Right lobe of liver (tissue), 6 donors: ENCODE data around the gene SRGN. TPM values are rescaled to one million over a fixed set of nuclear protein-coding genes. Genes with fewer than 3 reads are reported as not detected.

ENCODE experiments used
- ATAC-seq, 4 donors: fragments of 200-7000 bp; cut with Tn5 transposase; one replicate each; pipeline ENCODE4 v1.9.1; 2020; ENCODE audit warnings: mild to moderate bottlenecking in 4 of 4, moderate library complexity in 4 of 4
- DNase-seq, 3 donors: peaks; one replicate each; pipeline ENCODE4 v3.0.0-alpha.2; 2020
- H3K27ac ChIP-seq, 3 donors: fragments of 200-600 bp; one replicate each; pipeline ENCODE4 v1.8.0; 2022
- H3K27me3 ChIP-seq, 2 donors: fragments of 200-600 bp; one replicate each; pipeline ENCODE4 v1.8.0; 2022
- H3K36me3 ChIP-seq, 4 donors: fragments of 200-600 bp; sonication (generic) in 1 of 4; one replicate each; pipeline versions ENCODE4 v1.5.1 to v1.8.0; 2017 to 2022; ENCODE audit warnings: control low read depth in 1 of 4
- H3K4me1 ChIP-seq, 4 donors: fragments of 200-600 bp; sonication (generic) in 1 of 4; one replicate each; pipeline versions ENCODE4 v1.5.1 to v1.8.0; 2017 to 2022; ENCODE audit warnings: control low read depth in 1 of 4
- H3K4me3 ChIP-seq, 3 donors: fragments of 200-600 bp; one replicate each; pipeline ENCODE4 v1.8.0; 2022
- H3K9me3 ChIP-seq, 4 donors: fragments of 200-600 bp; sonication (generic) in 1 of 4; one replicate each; pipeline versions ENCODE4 v1.5.1 to v1.8.0; 2017 to 2022; ENCODE audit warnings: control low read depth in 1 of 4
- POLR2A ChIP-seq: fragments of 450-650 bp; IDR thresholded peaks from one replicate; pipeline ENCODE4 v1.6.1; 2017; ENCODE audit warnings: antibody characterized with exemption, mild to moderate bottlenecking
- WGBS: methylation state at CpG from one replicate; pipeline ENCODE4 v1.1.6; 2018; ENCODE audit warnings: low coverage, low lambda C conversion rate; ENCODE audit not compliant: insufficient coverage; ENCODE audit errors: missing lambda C conversion rate; 5-methylcytosine and 5-hydroxymethylcytosine counted together
- intact Hi-C, 2 donors: fragments of 100-400 bp; cut with DNase I; formaldehyde crosslinking; loops; one replicate each; pipeline versions ENCODE4 v1.11.2 to v1.14.1; 2022
- total RNA-seq, 6 experiments: library from RNA; depleted of rRNA in 2 of 6; stranded (reverse); fragments of >200 nt in 2 of 6; fragmentation: NEBNext Ultra II Directional in 3 of 6; extraction: Animal tissue kit (Norgen Biotek cat#: 25700) in 3 of 6; gene quantifications; one replicate each; pipeline versions ENCODE4 v1.1.0 to v1.2.4, GENCODE V29; 2016 to 2023
- TF ChIP-seq, protein P1 (sequence below), 4 donors: fragments of 200-600 bp in 3 of 4; fragments of 450-650 bp in 1 of 4; IDR thresholded peaks; one replicate each; pipeline versions ENCODE4 v1.5.1 to v1.8.0; 2016 to 2022; ENCODE audit warnings: antibody characterized with exemption in 4 of 4, mild to moderate bottlenecking in 2 of 4
- donor health status: DM: no; HTN: yes; CAD: no.
- donor health status: DM: no; HTN: no; CAD: no.
- donor health status: DM: no; HTN: no; CAD: no.
- donor health status: DM: no; HTN: yes; CAD: no.
- donor health status: DM: no; HTN: yes; CAD: no.

SRGN gene
- total RNA-seq, 6 experiments from 2014 or later, result 20.0 to 95.1 (median 31.9) TPM

DNA sequence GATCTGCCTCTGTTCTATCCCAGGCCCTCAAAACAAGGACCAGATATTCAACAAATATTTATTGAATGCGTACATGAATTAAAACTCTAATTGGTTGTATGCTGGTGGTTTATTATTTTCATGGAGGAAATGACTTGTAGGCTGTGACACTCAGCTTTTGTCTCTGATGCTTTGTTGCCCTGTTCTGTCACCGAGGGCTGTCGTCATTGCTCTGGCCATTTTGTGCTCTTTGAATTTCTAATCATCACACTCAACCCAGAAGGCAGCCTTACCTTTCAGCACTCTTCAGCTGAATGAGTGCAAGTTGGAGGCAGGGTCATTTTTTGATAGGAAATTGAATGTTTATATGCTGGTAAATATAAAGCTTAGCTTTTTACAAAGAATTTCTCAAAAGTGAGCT lies 14.5 kb downstream of the SRGN start:
- no peaks in the 10 kb centered on the region for H3K36me3 ChIP-seq
- no peak for TF ChIP-seq POLR2A
- TF ChIP-seq, protein P1, sequence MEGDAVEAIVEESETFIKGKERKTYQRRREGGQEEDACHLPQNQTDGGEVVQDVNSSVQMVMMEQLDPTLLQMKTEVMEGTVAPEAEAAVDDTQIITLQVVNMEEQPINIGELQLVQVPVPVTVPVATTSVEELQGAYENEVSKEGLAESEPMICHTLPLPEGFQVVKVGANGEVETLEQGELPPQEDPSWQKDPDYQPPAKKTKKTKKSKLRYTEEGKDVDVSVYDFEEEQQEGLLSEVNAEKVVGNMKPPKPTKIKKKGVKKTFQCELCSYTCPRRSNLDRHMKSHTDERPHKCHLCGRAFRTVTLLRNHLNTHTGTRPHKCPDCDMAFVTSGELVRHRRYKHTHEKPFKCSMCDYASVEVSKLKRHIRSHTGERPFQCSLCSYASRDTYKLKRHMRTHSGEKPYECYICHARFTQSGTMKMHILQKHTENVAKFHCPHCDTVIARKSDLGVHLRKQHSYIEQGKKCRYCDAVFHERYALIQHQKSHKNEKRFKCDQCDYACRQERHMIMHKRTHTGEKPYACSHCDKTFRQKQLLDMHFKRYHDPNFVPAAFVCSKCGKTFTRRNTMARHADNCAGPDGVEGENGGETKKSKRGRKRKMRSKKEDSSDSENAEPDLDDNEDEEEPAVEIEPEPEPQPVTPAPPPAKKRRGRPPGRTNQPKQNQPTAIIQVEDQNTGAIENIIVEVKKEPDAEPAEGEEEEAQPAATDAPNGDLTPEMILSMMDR (IDR thresholded peaks at IDR 0.05), result no peak
- H3K4me3 ChIP-seq, result no peak overlapping the region
- H3K27me3 ChIP-seq, result no peaks in the 10 kb centered on the region
- DNase-seq (no peak), ATAC-seq (no peak)
- H3K4me1 ChIP-seq, result no peaks in the 10 kb centered on the region
- intact Hi-C loops, result no loop called here
- H3K9me3 ChIP-seq, result no peaks in the 10 kb centered on the region
- 83% methylated on average over 3 of the region's 3 CpGs for WGBS
- no peak overlapping the region for H3K27ac ChIP-seq

DNA sequence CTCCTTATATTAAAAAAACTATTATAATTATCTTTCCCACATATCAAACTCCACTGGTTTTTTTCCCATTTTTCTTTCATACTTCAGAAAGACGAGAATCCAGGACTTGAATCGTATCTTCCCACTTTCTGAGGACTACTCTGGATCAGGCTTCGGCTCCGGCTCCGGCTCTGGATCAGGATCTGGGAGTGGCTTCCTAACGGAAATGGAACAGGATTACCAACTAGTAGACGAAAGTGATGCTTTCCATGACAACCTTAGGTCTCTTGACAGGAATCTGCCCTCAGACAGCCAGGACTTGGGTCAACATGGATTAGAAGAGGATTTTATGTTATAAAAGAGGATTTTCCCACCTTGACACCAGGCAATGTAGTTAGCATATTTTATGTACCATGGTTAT lies 15.9 kb downstream of the SRGN start:
- H3K4me3 ChIP-seq, result no peak overlapping the region
- no peaks in the 10 kb centered on the region for H3K36me3 ChIP-seq
- H3K27ac ChIP-seq, result no peak overlapping the region
- no peaks in the 10 kb centered on the region for H3K4me1 ChIP-seq
- DNase-seq (no peak), ATAC-seq (no peak)
- intact Hi-C loops, result no loop called here
- WGBS, result 30% methylated on average over 7 of the region's 7 CpGs
- H3K27me3 ChIP-seq, result no peaks in the 10 kb centered on the region
- no peaks in the 10 kb centered on the region for H3K9me3 ChIP-seq
- TF ChIP-seq, protein P1 (IDR thresholded peaks at IDR 0.05), result no peak
- no peak for TF ChIP-seq POLR2A

DNA sequence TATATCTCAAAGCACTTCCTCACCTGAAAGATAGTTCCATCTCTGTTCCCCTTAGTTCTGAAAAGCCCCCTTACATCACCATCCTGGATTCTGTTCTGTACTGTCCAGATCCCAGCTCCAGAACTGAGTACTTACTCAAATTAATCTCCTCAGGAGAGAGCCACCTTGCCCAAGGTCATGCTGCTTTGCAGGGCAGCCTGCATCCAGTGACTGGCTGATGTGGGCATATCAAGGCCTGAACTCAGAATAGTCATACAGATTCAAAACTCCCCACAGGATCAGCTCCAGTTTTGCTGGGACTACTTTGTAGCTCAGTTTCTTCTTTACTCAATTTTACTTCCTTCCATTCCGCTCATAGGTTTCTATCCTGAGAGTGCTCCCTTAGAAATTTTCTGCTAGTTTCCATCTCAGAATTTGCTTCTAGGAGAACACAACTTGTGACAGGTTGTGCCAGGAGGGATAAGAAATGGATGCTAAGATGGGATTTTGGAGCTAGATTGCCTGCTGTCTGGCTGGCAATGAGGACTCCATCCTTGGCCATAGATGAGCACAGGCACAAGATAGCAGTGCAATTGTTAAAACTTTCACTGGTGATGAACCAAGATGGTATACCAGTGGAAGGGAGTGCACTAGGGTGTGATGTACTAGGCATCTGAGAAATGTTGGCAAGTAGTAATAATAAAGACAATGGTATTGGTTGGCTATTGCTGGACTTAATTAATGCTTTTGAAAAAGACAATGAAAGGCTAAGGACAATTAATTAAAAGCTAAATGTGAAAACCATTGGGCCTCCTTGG lies 17.3 kb downstream of the SRGN start:
- Histone ChIP-seq H3K36me3 (no peaks in the 10 kb centered on the region), H3K27ac (no peak overlapping the region), H3K4me3 (no peak overlapping the region), H3K9me3 (no peaks in the 10 kb centered on the region), H3K4me1 (no peaks in the 10 kb centered on the region), H3K27me3 (no peaks in the 10 kb centered on the region)
- ATAC-seq (peak in 1 of 4 donors; percentile 14), DNase-seq (no peak)
- TF ChIP-seq POLR2A, result no peak
- TF ChIP-seq, protein P1 (IDR thresholded peaks at IDR 0.05), result no peak
- intact Hi-C loops, result no loop called here
- WGBS, result 100% methylated on average over 1 of the region's 1 CpG

DNA sequence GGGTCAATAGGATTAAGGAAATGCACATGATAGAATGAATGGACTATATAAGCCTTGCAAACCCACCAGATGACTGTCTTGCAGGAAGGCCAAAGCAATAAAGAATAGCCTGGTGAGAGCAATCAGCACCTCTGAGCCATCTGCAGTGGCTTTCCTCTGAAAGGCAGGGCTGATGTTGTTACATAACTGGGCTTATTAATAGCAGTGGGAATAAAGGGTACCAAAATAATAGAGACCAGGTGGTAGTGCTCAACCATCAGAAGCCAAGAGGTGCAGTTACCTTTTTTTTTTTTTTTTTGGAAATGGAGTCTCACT lies 19.2 kb downstream of the SRGN start:
- intact Hi-C loops, result no loop called here
- DNase-seq, result no peak
- H3K27me3 ChIP-seq, result no peaks in the 10 kb centered on the region
- H3K27ac ChIP-seq, result no peak overlapping the region
- H3K9me3 ChIP-seq, result no peaks in the 10 kb centered on the region
- no peaks in the 10 kb centered on the region for H3K36me3 ChIP-seq
- no peaks in the 10 kb centered on the region for H3K4me1 ChIP-seq
- ATAC-seq, result no peak
- no peak for TF ChIP-seq POLR2A
- TF ChIP-seq, protein P1 (IDR thresholded peaks at IDR 0.05), result no peak
- no peak overlapping the region for H3K4me3 ChIP-seq

DNA sequence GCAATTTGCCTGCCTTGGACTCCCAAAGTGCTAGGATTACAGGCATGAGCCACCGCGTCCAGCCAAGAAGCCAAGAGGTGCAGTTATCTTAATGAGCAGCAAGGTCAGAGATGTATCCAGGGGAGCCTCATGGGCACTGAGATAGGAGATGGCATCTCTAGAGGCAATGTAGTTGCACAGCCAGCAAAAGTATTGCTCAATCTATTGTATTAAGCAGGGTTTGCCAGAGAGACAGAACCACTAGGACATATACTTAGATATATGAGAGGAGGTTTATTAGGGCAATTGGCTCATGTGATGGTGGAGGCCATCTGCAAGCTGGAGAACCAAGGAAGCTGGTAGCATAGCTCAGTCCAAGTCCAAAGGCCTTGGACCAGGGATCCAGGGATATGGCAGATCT lies 19.8 kb downstream of the SRGN start:
- no peak for ATAC-seq
- H3K4me1 ChIP-seq, result no peaks in the 10 kb centered on the region
- intact Hi-C loops, result no loop called here
- H3K36me3 ChIP-seq, result no peaks in the 10 kb centered on the region
- H3K27ac ChIP-seq, result no peak overlapping the region
- H3K4me3 ChIP-seq, result no peak overlapping the region
- H3K9me3 ChIP-seq, result no peaks in the 10 kb centered on the region
- H3K27me3 ChIP-seq, result no peaks in the 10 kb centered on the region
- TF ChIP-seq, protein P1 (IDR thresholded peaks at IDR 0.05), result no peak
- TF ChIP-seq POLR2A, result no peak
- WGBS, result no CpG with 5 or more reads among the region's 2 CpGs
- no peak for DNase-seq
